HL-60 (cell line): ENCODE measurements around the gene ADAMTSL3.

Experiments
- CTCF ChIP-seq: IDR thresholded peaks from one replicate; pipeline ENCODE4 v1.5.1; 2011; ENCODE audit warnings: low read length, control low read depth, inconsistent platforms; ENCODE audit not compliant: insufficient read depth
- GABPA ChIP-seq: IDR thresholded peaks from 2 replicates; pipeline ENCODE4 v1.6.1; 2012; ENCODE audit warnings: low read depth
- POLR2AphosphoS5 ChIP-seq: IDR thresholded peaks from 2 replicates; pipeline ENCODE4 v1.6.1; 2012; ENCODE audit warnings: low read depth
- REST ChIP-seq: IDR thresholded peaks from 2 replicates; pipeline ENCODE4 v1.6.1; 2012; ENCODE audit warnings: low read depth; ENCODE audit not compliant: insufficient replicate concordance

GRCh38 chr15:83960192-83960829 is 306.4 kb downstream of the ADAMTSL3 start:
- no peak for TF ChIP-seq CTCF
- no peak for TF ChIP-seq REST
- TF ChIP-seq POLR2AphosphoS5: no peak
- TF ChIP-seq GABPA: no peak
